ENCODE measurements around the gene ONECUT2. TPM values are rescaled to one million over a fixed set of nuclear protein-coding genes. Genes with fewer than 3 reads are reported as not detected.
"Not testable (repeated sequence)": the region's sequence is repeated elsewhere in the genome, so short reads cannot be mapped to it uniquely, and the experiment has no call there.

The ONECUT2 gene
- total RNA-seq, 1 donor from 2014 or later, result 0.03 TPM

DNA sequence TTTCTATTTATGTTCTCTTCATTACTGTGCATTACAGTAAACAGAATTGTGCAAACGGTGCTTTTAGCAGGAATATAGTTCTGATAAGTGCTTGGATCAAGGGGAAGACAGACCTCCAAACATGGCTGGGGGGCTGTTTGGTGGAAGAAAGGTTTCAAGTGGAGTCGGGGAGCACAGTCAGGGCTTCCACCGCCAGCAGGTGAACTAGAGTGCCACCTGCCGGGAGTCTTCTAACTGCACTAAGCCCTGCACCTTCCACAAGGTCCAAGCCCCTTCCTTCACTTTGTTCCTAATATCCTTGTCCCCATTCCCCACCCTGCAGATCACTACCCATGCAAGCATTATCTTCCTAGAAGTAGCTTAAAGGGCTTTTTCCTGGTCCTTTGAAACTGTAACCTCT, 11.1 kb downstream of the ONECUT2 start:
- DNase-seq (ENCODE audit: low spot score), result no peak

DNA sequence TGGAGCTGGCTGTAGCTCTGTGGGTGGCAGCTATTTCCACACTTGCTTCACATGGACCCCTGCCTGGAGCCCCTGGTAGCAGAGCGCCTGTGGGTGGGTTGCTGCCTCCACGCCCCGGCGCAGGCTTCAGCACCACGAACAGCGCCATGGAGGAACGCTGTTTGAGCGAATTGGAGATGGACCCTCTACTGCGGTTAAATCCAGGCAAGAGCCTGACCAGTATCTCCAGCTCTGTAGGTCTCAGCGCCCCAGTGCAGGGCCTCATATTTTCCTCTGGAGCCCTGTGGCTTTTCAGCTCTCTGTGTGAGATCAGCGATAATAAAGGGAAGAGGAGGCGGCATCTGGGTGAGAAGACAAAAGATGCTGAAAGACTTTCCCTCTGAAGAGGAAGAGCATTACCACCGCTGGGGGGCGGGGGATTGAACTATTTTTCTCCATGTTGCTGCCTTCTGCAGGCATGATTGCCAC, 12.0 kb downstream of the ONECUT2 start:
- no peak for DNase-seq (ENCODE audit: low spot score)

DNA sequence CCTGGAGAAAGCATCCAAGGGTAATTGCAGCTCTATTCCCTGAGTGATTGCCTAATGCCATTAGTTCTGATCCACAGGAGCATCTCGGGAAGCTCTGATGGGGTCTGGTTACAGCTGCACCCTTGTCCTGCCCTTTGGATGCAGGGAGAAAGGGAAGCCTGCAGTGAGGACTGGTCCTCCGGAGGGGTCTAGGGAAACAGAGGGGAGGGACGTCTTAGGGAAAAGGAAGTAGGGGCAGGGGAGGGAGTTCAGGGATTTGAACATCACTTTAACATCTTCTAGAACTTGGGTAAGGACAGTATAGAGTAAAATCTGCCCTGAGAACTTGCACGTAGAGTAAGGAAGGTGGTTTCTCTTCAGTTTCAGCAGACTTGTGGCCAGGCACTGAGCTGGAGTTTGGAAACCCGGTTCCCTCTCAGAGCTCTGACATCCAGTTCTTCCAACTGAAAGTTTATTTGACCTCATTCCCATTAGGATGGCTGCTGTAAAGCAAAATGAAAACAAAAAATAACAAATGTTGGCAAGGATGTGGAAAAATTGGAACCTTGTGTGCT, 20.5 kb downstream of the ONECUT2 start:
- no peak for DNase-seq (ENCODE audit: low spot score)

DNA sequence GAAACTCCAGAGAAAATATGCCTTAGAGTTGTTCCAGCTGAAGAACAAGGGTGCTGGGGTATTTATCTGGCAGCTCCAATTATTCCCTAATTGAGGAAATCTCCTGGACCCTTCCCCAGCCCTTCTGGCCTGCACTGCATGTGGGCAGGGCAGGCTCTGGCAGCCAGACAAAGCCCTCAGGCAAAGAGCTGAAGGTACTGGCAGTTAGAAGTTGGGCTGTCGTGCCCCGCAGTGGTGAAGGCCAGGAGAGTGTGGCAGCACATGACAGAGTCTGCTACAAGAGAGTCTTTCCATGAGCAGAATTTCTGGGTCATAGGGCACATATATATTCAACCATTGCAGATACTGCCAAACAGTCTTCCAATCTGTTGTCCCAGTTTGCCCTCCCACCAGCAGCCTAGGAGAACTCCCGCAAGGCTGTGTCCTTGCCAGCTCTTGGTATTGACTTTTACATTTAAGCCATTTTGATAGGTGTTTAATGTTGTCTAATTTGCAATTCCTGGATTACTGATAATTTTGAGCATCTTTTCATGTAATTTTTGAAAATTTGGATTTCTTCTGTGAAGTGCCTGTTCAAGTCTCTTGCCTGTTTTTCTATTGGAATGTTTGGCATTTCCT, 26.6 kb downstream of the ONECUT2 start:
- no peak for DNase-seq (ENCODE audit: low spot score)

DNA sequence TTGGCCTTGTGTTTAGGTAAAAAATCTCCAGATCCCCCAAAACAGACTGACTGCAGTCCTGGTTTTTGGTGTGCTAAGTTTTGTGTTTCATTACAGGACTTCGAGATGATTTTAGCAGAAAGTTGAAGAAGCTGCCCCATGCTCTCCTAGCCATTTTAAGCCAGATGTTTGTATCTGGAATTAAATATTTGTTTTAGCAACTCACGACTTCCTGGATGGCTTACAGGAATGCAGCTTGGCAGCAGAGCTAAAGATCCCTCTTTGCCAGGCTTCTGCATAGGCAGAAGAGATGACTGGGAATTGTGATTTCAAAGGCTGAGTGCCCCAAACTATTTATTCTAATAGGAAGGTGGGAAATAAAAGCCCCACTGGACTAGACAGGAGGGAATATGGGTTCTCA, 31.1 kb downstream of the ONECUT2 start:
- DNase-seq (ENCODE audit: low spot score), result no peak

DNA sequence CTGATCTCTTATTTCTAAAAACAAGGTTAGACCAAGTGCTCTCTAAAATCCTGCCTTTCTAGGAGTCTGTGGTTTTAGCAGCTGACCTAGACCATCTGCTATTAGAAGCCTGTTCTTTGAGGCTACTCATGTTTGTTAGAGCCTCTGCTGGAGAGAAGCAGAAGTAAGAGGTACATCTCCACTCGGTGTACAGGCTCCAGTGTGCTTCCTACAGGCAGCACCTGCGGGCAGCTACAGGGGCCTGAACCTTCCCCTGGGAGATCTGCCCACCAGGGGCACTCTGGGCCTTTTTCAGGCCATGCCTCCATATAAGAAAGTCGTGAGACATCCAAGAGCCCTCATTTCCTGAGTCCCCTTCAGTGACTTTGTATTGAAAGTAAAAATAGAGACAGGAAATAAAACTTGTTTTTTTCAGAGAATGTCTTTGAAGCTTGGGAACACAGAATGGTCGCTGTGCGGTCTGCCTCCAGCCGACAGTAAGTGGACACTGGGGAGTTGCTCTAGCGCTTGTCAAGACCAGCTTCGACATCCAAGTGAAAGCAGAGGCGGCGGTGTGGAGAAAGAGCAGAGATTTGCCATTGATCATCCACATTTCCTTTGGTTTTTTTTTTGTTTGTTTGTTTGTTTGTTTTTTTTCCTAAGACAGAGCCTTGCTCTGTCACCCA, 31.7 kb downstream of the ONECUT2 start:
- no peak for DNase-seq (ENCODE audit: low spot score)

DNA sequence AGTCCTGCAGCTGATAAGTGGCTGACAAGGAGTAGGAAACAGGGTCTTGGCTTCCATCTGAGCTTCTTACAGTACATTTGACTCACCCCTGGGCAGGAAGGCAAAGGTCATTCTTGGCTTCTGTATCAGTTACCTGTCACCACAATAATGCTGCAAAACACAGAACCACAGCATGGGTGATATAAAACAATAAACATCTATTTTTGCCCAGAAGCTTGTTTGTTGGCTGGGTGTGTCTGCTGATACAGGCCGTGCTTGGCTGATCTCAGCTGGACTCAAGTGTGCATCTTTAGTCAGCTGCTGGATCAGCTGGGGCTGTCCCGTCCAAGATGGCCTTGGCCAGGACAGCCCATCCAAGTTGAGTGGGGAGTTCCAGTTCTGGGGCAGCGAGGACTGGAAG, 34.7 kb downstream of the ONECUT2 start:
- no peak for DNase-seq (ENCODE audit: low spot score)

DNA sequence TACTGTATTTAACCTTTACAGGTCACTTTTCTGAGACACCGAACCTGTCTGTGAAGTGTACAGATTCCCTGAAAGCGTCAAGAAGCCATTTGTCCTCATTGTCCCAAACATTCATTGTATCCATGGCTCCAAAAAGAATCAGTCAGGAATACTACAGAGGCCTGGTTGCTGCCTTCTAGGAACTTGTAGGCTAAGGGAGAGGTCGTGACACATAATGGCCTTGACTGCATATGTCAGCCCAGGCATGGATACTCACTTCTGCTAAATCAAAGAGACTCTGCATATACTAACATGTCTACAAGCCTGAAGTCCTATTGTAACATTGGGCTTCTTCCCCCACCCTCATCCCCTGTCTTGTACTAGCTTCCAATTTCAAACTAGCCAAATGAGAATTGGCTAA, 40.2 kb downstream of the ONECUT2 start:
- no peak for DNase-seq (ENCODE audit: low spot score)

DNA sequence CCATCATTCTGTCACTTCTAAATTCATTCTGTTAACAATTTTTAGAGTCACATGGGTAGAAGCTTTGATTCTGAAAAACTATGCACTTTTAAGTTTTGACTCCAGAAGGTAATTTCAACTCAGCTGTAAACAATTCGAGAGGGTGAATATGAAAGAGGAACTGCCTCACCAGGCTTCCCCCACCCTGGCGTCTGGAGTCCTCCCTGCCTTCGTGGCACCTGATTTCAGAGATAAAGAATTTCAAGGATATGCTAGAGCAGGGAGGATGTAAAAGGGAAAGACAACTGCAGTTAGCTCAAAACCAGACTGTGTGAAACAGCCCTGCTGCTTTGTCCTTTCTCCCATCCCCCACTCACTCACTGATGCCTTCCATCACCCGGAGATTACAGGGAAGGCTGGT, 40.7 kb downstream of the ONECUT2 start:
- DNase-seq (ENCODE audit: low spot score), result no peak

DNA sequence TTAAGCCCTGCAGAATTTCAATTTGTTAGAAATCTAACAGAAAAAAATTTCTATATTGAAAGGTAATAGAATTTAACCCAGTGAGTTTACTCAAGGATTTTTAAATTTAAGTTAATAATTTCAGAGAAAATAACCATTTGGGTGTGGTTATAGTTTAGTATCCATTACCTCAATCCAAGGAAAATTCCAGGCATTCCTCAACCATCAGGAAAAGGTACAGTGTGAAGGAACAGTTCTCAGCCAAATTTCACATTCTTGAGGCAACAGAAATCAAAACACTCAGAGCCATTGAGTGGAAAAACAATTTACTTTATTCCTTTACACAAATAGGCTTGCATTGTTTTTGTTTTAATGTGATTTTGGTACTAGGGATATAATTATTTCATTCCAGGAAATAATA, 45.6 kb downstream of the ONECUT2 start:
- DNase-seq (ENCODE audit: low spot score), result no peak

DNA sequence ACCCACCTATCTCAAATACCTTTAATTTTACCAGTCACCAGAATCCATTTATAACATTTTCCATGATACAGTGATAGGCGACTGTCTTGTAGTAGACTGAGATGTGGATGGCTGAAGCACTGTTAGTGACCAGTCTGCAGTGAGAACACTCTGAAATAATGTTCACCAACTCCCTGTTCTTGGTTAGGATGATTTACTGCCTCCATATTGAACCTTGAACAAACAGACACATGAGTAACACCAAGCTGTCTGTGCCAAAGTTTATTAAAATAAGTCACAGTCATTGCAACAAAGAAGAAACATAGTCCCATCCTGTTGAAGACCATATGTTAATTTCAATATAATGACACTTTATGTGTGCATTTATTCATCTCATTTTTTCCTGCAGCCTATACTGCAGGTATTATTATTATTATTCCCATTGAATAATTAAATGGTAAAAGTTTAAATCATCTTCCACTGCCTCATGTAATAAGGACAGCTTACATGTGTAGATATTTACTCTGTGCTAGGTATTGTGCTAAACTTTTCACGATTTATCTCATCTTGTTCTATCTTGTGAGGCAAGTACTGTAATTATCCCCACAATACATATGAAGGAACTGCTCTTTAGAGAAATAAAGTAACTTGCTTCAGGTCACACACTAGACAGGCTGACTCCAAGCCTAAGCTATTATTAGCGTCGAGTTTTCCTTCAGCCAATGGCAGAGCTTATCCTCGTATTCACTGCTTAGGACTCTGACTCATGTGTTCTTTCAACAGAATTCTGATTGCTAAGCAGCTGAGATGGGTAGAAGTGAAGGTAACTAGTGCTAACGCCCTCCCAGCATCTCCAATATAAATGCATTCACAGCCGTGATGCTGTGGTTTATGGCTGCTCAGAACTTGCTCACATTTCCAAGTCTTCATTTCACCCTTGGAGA, 62.5 kb downstream of the ONECUT2 start:
- no peak for DNase-seq (ENCODE audit: low spot score)

DNA sequence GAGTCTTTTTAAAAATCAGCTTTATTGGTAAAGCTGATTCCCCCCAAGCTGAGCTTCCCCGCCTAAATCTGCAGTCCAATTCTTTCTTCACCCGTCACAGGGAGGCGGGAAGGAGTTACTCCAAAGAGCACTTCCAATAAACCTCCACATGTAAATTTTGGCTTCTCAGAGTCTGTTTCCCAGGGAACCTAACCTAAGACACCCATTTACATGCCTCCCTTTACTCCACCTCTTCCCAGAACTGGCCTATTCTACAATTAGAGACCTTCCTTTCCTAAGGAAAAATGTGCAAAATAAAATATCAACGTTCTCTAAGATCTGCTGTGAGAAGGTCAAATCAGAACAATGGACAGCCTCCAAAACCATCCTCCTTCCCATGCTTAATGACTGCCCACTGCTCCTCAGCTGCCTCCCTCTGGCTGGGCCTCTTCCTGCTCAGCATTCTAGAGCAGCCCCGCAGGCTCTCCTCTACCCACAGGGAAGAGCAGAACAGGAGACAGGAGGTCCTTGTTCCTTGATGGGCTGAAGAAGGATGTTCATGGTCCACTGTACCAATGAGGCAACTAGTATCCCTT, 63.6 kb downstream of the ONECUT2 start:
- no peak for DNase-seq (ENCODE audit: low spot score)

DNA sequence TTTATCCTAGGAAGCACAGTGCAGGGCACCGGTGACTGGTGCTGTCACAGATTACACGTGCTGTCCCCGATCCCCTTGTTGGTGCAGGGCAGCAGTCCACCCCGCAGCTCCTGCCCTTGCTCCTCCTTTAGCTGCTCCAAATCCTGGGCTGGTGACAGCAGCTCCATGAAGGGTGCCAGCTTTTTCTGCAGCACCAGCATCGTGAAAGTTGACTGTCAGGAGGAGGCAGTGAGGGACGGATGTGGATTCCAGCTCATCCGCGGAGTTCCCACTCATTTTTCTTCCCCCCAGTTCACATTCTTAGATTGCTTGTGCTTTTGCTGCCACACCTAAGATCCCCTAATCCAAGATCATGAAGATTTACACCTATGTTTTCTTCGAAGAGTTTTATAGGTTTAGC, 67.5 kb downstream of the ONECUT2 start:
- DNase-seq (ENCODE audit: low spot score), result no peak

DNA sequence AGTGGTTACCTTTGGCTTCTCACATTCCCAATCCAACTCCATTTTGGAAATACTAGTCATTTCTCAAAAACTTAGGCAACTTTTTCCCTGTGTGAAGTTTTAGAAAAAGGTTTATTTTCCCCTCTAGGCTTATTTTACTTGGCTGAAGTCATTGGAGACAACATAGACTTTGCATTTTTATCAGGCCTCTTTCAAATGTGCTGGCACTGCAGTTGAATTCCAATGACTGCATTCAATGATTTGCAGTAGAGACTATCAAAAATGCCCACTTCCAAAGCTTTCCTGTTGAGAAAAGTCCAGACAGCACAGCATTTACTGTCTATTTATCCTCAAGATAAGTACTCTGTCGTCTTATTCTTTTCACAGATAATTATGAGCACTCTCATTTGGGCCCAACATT, 70.1 kb downstream of the ONECUT2 start:
- DNase-seq (ENCODE audit: low spot score), result no peak

DNA sequence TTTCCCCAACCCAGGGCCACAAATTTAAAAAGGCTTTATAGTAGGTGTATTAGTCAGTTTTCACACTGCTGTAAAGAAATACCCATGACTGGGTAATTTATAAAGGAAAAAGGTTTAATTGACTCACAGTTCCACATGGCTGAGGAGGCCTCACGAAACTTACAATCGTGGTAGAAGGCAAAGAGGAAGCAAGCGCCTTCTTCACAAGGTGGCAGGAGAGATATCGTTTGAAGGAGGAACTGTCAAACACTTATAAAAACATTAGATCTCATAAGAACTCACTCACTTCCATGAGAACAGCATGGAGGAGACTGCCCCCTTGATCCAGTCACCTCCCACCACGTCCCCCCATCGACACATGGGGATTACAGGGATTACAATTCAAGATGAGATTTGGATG, 80.9 kb downstream of the ONECUT2 start:
- no peak for DNase-seq (ENCODE audit: low spot score)

DNA sequence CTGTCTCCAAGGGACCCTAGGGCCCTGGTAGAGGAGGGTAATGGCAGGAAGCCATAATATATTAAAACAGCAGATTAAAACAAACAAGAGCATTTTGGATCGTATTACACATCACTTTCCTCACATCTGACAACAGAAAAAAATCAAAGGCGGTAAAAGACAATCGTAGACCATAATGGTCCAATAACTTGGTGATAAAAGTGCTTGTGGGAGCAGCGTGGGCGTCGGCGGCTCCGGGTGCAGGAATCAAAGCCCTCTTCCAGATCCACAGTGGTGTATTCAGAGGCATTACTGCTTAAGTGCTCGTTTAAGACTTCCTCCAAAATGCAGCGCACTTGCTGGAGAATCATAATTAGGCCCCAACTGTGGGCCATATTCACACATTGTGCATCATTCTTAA, 83.4 kb downstream of the ONECUT2 start:
- DNase-seq (ENCODE audit: low spot score), result no peak

DNA sequence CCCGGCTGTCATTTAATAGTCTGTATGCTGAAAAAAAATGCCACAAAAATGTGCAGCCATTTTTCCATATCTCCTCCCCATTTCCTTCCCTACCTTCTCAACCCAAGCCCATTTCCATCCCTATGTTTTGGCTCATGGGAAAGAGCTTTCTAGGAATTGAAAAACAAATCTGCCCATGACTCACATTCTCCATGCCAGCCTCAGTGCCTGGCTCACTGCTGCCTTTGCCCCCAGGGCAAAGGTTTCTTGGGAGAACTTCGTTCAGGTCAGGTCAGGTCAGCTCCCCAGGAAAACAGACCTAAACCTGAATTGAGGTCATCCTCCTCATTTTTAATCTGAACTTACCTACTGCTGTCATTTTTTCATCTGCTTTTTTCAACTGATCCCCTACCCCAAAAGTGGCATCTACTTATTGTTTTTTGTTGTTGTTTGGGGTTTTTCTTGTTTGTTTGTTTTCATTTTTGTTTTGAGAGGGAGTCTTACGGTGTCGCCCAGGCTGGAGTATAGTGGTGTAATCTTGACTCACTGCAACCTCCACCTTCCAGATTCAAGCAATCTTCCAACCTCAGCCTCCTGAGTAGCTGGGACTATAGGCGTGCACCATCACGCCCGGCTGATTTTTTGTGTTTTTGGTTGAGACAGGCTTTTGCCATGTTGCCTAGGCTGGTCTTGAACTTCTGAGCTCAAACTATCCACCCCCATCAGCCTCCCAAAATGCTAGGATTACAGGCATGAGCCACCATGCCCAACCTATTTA, 84.7 kb downstream of the ONECUT2 start:
- DNase-seq (ENCODE audit: low spot score), result no peak

DNA sequence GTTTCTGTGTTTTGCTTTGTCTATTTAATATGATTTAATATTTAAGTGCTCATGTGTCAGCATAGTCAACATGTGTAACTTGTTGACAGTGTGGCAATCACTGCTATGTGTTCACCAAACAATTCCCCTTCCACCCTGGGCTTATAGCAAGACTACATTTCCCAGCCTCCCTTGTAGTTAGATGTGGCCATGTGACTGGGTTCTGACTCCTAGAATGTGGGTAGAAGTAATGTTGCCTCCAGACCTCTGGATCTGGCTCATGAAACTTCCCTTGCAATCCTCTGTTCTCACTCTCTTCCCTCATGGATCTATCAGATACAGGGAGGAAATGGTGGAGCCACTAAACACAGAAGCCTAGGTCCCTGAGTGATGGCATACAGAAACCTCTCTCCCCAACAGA, 87.2 kb downstream of the ONECUT2 start:
- DNase-seq (ENCODE audit: low spot score), result not testable (repeated sequence)

DNA sequence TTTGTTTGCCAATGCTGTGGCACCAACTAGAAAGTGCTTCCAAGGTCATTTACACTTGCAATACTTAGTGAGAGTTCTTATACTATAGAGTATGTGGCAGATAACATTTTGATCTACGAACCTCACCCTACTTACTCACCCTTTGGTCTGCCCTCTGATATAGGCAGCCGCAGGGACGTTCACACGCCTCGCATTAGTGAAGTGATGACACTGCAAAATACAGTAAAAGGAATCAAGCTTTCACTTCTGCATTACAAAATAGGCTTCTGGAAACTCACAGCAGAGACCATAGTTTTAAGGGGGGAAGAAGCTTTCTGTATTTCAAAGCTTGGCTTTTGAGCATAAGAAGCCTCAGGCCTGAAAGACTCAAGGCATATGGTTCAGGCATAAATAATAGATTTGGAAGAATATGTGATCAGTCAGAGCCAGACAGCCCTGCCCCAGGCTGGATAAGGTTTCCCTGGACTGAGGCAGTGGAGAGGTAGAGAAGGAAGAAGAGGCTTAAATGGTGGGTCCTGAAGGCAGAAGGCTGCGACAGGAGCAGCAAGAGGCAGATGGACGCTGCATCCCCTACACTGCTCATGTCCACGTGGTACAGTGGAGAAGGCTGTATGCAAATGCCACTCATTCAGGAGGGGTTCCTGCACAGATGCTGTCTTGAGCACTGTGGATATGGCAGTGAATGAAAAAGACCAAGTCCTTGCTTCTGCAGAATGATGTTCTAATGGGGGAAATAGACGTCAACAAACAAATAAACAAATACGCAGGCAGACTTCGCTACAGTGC, 88.2 kb downstream of the ONECUT2 start:
- no peak for DNase-seq (ENCODE audit: low spot score)

DNA sequence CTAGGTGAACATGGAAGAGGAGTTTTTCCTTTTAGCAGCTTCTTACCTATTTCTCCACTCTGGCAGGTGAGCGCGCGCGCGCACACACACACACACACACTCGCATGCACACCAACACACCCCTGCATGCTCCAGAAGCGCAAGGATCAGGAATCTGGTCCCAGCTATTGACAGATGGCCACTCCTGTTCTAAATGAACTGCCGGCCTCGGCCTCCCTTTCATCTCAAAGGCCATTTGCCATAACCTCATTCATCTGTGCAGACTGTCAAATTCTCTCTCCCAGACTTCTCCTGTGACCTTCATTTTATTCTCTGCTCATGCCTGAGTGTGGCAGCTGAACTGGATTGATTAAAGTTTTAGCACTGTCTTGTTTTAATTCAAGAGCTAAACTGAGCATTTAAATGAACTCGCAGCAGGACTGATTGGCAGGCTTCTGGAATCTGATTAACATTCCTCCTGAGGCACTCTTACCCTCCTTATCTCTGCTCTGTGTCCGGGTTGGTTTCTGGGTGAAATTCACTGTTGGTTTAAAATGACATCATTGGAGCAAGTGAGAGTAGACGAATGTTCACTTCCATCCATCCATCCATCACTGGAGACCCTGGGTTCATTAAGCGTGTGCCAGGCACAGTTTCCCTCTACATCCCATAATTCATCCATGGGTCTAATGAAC, 92.5 kb downstream of the ONECUT2 start:
- no peak for DNase-seq (ENCODE audit: low spot score)

Data from ureter (tissue), 1 donor.